ENCODE results near the gene SCAMP2. TPM values are rescaled to one million over a fixed set of nuclear protein-coding genes. Genes with fewer than 3 reads are reported as not detected.
"Not testable (repeated sequence)": the region's sequence is repeated elsewhere in the genome, so short reads cannot be mapped to it uniquely, and the experiment has no call there.

The SCAMP2 gene, protein sequence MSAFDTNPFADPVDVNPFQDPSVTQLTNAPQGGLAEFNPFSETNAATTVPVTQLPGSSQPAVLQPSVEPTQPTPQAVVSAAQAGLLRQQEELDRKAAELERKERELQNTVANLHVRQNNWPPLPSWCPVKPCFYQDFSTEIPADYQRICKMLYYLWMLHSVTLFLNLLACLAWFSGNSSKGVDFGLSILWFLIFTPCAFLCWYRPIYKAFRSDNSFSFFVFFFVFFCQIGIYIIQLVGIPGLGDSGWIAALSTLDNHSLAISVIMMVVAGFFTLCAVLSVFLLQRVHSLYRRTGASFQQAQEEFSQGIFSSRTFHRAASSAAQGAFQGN
- total RNA-seq = 100 to 1,000 TPM; 132 to 138 TPM
- polyA plus RNA-seq = 100 to 1,000 TPM; 152 to 179 TPM

- Histone ChIP-seq H3K4me3 (ENCODE audit: low read length in 2 of 2) (peak within 1 kb of the TSS; percentile 52 to 99), H3K4me1 (ENCODE audit: insufficient read depth, low read length) (peaks cover 53% of the 10 kb centered on the region), H3K27ac (ENCODE audit: low read depth, low read length) (peak within 1 kb of the TSS; percentile 93), H3K27me3 (ENCODE audit: insufficient read depth, low read length) (no peaks in the 10 kb centered on the region), H3K36me3 (ENCODE audit: insufficient read depth, low read length) (no peaks in the 10 kb centered on the region), H3K9me3 (ENCODE audit: control insufficient read depth in 1 of 2, low read length in 2 of 2) (no peaks in the 10 kb centered on the region)
- Mint-ChIP-seq H3K4me3 (peak within 1 kb of the TSS; percentile 94 to 100 (median 99)), H3K27me3 (no peaks in the 10 kb centered on the region), H3K36me3 (peaks cover 8 to 27% of the 10 kb centered on the region in 2 donors), H3K27ac (peak within 1 kb of the TSS; percentile 96 to 99 (median 98)), H3K4me1 (peaks cover 33 to 57% (median 44%) of the 10 kb centered on the region in 4 donors), H3K9me3 (peaks cover 0 to 2% (median 0%) of the 10 kb centered on the region in 8 donors)
- DNase-seq = peak; percentile 92 to 95 (median 94)
- intact Hi-C loops (cut with micrococcal nuclease) = loop anchor here (1.0 kb wide), 5 partner anchors 16 to 65 kb away; partner anchors contain the start of genes COX5A and FAM219B
- ChIA-PET CTCF (ENCODE audit: partially characterized antibody) (interaction anchor here (1.3 to 5.5 kb wide), 3 partner anchors 11 to 30 kb away, joined by 4 to 62 read pairs (median 7); partner anchors contain the start of gene ULK3), POLR2A (ENCODE audit: partially characterized antibody) (interaction anchor here (0.9 to 5.5 kb wide), 13 partner anchors 8 to 258 kb away, joined by 3 to 50 read pairs (median 6); partner anchors contain the start of genes CLK3, COX5A, FAM219B and MPI)
Observed at GRCh38 chr15:74873036-74873755, at the start of gene SCAMP2. Gene SCAMP2, minus strand, starts transcription at chr15:74873365. Its CDS starts 110 bp downstream, at chr15:74873255.

DNA sequence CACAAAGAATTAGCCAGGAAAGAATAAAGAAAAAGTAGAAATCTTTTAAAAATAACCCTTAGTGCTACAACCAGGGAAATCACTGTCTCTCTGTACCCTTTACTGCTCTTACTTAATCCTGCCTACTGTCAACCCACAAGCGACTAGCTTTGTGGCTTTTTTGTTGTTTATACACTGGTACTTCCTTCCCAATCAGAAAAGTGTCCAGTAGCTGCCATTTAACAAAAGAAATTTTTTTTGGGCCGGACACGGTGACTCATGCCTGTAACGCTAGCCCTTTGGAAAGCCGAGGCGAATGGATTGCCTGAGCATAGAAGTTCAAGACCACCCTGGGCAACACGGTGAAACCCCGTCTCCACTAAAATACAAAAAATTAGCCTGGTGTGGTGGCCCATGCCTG is 47.3 kb upstream of the SCAMP2 start:
- Histone ChIP-seq H3K27me3 (ENCODE audit: insufficient read depth, low read length) (no peaks in the 10 kb centered on the region), H3K4me3 (ENCODE audit: low read length in 2 of 2) (no peak overlapping the region), H3K9me3 (ENCODE audit: control insufficient read depth in 1 of 2, low read length in 2 of 2) (no peaks in the 10 kb centered on the region), H3K4me1 (ENCODE audit: insufficient read depth, low read length) (no peaks in the 10 kb centered on the region), H3K27ac (ENCODE audit: low read depth, low read length) (no peak overlapping the region), H3K36me3 (ENCODE audit: insufficient read depth, low read length) (peaks cover 46% of the 10 kb centered on the region)
- no peaks in the 10 kb centered on the region for H3K9me3 Mint-ChIP-seq
- intact Hi-C loops (cut with micrococcal nuclease) = loop anchor here (1.0 kb wide), 1 partner anchor 36 kb away; the partner anchor contains the start of gene RPP25
- peaks cover 0 to 2% (median 0%) of the 10 kb centered on the region in 4 donors for H3K4me1 Mint-ChIP-seq
- ChIA-PET POLR2A (ENCODE audit: partially characterized antibody) (interaction anchor here (0.6 kb wide), 1 partner anchor 240 kb away, joined by 3 read pairs; no protein-coding TSS in a partner anchor), CTCF (ENCODE audit: partially characterized antibody) (interaction anchor here (1.0 to 1.5 kb wide), 4 partner anchors 14 to 151 kb away, joined by 3 to 6 read pairs (median 4); partner anchors contain the start of gene FAM219B)
- H3K27me3 Mint-ChIP-seq = no peaks in the 10 kb centered on the region
- H3K4me3 Mint-ChIP-seq = no peak overlapping the region
- DNase-seq = no peak
- no peak overlapping the region for H3K27ac Mint-ChIP-seq
- peaks cover 34 to 56% of the 10 kb centered on the region in 2 donors for H3K36me3 Mint-ChIP-seq

- H3K36me3 Mint-ChIP-seq = peaks cover 34 to 53% of the 10 kb centered on the region in 2 donors
- no peak overlapping the region for H3K4me3 Mint-ChIP-seq
- ChIA-PET POLR2A (ENCODE audit: partially characterized antibody) (interaction anchor here (2.0 kb wide), 1 partner anchor 11 kb away, joined by 8 read pairs; the partner anchor contains the start of gene FAM219B), CTCF (ENCODE audit: partially characterized antibody) (interaction anchor here (1.0 to 1.6 kb wide), 2 partner anchors 14 to 16 kb away, joined by 4 to 5 read pairs; no protein-coding TSS in a partner anchor)
- Histone ChIP-seq H3K9me3 (ENCODE audit: control insufficient read depth in 1 of 2, low read length in 2 of 2) (no peaks in the 10 kb centered on the region), H3K36me3 (ENCODE audit: insufficient read depth, low read length) (peaks cover 33% of the 10 kb centered on the region), H3K4me1 (ENCODE audit: insufficient read depth, low read length) (no peaks in the 10 kb centered on the region), H3K4me3 (ENCODE audit: low read length in 2 of 2) (no peak overlapping the region), H3K27ac (ENCODE audit: low read depth, low read length) (no peak overlapping the region), H3K27me3 (ENCODE audit: insufficient read depth, low read length) (no peaks in the 10 kb centered on the region)
- H3K27me3 Mint-ChIP-seq = no peaks in the 10 kb centered on the region
- intact Hi-C loops (cut with micrococcal nuclease) = no loop called here
- no peak for DNase-seq
- peaks cover 0 to 2% (median 0%) of the 10 kb centered on the region in 4 donors for H3K4me1 Mint-ChIP-seq
- no peaks in the 10 kb centered on the region for H3K9me3 Mint-ChIP-seq
- no peak overlapping the region for H3K27ac Mint-ChIP-seq
Observed at GRCh38 chr15:74917676-74918075, 44.5 kb upstream of the SCAMP2 start.

GRCh38 chr15:74913799-74914198 is 40.6 kb upstream of the SCAMP2 start:
- H3K27ac ChIP-seq (ENCODE audit: low read depth, low read length); H3K27me3 Mint-ChIP-seq; H3K27me3 ChIP-seq (ENCODE audit: insufficient read depth, low read length); H3K9me3 Mint-ChIP-seq; H3K4me1 Mint-ChIP-seq; H3K4me1 ChIP-seq (ENCODE audit: insufficient read depth, low read length); H3K9me3 ChIP-seq (ENCODE audit: control insufficient read depth in 1 of 2, low read length in 2 of 2); H3K4me3 ChIP-seq (ENCODE audit: low read length in 2 of 2); DNase-seq; intact Hi-C loops (cut with micrococcal nuclease); H3K4me3 Mint-ChIP-seq: not testable (repeated sequence)
- H3K36me3 ChIP-seq (ENCODE audit: insufficient read depth, low read length) = peaks cover 11% of the 10 kb centered on the region
- ChIA-PET POLR2A (ENCODE audit: partially characterized antibody) (interaction anchor here (1.0 kb wide), 1 partner anchor 10 kb away, joined by 3 read pairs; no protein-coding TSS in a partner anchor), CTCF (ENCODE audit: partially characterized antibody) (interaction anchor here (0.9 kb wide), 1 partner anchor 12 kb away, joined by 5 read pairs; no protein-coding TSS in a partner anchor)
- Mint-ChIP-seq H3K27ac (peak overlapping the region in 1 of 7 donors; percentile 31), H3K36me3 (peaks cover 18 to 33% of the 10 kb centered on the region in 2 donors)

DNA sequence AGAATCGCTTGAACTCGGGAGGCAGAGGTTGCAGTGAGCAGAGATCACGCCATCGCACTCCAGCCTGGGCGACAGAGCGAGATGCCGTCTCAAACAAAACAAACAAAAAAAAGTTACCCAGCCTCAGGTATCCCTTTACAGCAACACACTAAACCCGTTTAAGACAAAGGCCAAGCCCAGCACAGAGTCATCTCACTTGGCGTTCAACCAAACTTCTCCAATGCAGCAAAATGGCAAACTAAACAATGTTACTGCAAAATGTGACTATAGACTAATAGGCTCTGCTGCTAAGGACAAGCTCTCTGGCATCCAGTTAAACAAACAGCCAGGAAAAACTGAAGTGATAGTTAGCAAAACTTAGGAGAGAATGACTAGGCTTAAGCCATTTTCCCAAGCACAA is 39.9 kb upstream of the SCAMP2 start:
- Histone ChIP-seq H3K27me3 (ENCODE audit: insufficient read depth, low read length) (no peaks in the 10 kb centered on the region), H3K4me3 (ENCODE audit: low read length in 2 of 2) (no peak overlapping the region), H3K36me3 (ENCODE audit: insufficient read depth, low read length) (peaks cover 8% of the 10 kb centered on the region), H3K4me1 (ENCODE audit: insufficient read depth, low read length) (no peaks in the 10 kb centered on the region), H3K27ac (ENCODE audit: low read depth, low read length) (no peak overlapping the region), H3K9me3 (ENCODE audit: control insufficient read depth in 1 of 2, low read length in 2 of 2) (no peaks in the 10 kb centered on the region)
- no peak for DNase-seq
- Mint-ChIP-seq H3K27ac (no peak overlapping the region), H3K36me3 (peaks cover 13 to 28% of the 10 kb centered on the region in 2 donors), H3K9me3 (no peaks in the 10 kb centered on the region), H3K4me3 (no peak overlapping the region), H3K27me3 (no peaks in the 10 kb centered on the region), H3K4me1 (peaks cover 0 to 6% (median 0%) of the 10 kb centered on the region in 4 donors)
- CTCF ChIA-PET (ENCODE audit: partially characterized antibody) = interaction anchor here (0.9 to 3.6 kb wide), 2 partner anchors 11 to 12 kb away, joined by 5 to 36 read pairs; no protein-coding TSS in a partner anchor
- POLR2A ChIA-PET (ENCODE audit: partially characterized antibody) = interaction anchor here (1.0 kb wide), 1 partner anchor 9 kb away, joined by 3 read pairs; no protein-coding TSS in a partner anchor
- intact Hi-C loops (cut with micrococcal nuclease) = no loop called here

DNA sequence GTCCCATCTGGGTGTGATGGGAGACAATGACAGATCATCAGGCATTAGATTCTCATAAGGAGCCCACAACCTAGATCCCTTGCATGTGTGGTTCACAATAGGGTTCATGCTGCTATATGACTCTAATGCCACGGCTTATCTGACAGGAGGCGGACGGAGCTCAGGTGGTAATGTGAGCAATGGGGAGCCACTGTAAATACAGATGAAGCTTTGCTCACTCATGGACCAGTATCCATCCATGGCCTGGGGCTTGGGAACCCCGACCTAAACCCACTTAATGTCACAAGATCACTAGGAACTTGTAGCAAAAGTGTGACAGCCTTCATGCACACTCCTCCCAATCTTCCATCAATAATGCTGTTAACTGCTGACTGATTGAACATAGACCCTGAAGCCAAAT is 35.5 kb upstream of the SCAMP2 start:
- H3K27ac Mint-ChIP-seq = peak overlapping the region in 4 of 7 donors; percentile 25 to 69 (median 66)
- peak overlapping the region in 3 of 8 donors; percentile 1 to 43 (median 10) for H3K4me3 Mint-ChIP-seq
- peaks cover 21 to 43% (median 31%) of the 10 kb centered on the region in 4 donors for H3K4me1 Mint-ChIP-seq
- no peaks in the 10 kb centered on the region for H3K9me3 ChIP-seq (ENCODE audit: control insufficient read depth in 1 of 2, low read length in 2 of 2)
- no peaks in the 10 kb centered on the region for H3K27me3 ChIP-seq (ENCODE audit: insufficient read depth, low read length)
- POLR2A ChIA-PET (ENCODE audit: partially characterized antibody) = interaction anchor here (0.6 to 10.8 kb wide), 5 partner anchors 15 to 118 kb away, joined by 3 to 155 read pairs (median 3); partner anchors contain the start of genes COX5A, MPI and ULK3
- peaks cover 7% of the 10 kb centered on the region for H3K36me3 ChIP-seq (ENCODE audit: insufficient read depth, low read length)
- H3K27me3 Mint-ChIP-seq = no peaks in the 10 kb centered on the region
- no peak overlapping the region for H3K4me3 ChIP-seq (ENCODE audit: low read length in 2 of 2)
- H3K36me3 Mint-ChIP-seq = peaks cover 11 to 34% of the 10 kb centered on the region in 2 donors
- peaks cover 26% of the 10 kb centered on the region for H3K4me1 ChIP-seq (ENCODE audit: insufficient read depth, low read length)
- CTCF ChIA-PET (ENCODE audit: partially characterized antibody) = interaction anchor here (1.2 to 10.4 kb wide), 3 partner anchors 34 to 66 kb away, joined by 3 to 136 read pairs (median 4); partner anchors contain the start of gene ULK3
- H3K27ac ChIP-seq (ENCODE audit: low read depth, low read length) = no peak overlapping the region
- H3K9me3 Mint-ChIP-seq = no peaks in the 10 kb centered on the region
- intact Hi-C loops (cut with micrococcal nuclease) = loop anchor here (5.0 kb wide), 1 partner anchor 44 kb away; no protein-coding TSS in a partner anchor
- no peak for DNase-seq
